GM21360 (cell line): ENCODE measurements around the gene ERAS.

ENCODE experiments used
- ATAC-seq: cut with Tn5 transposase; IDR thresholded peaks from one replicate; pipeline ENCODE4 v1.9.1; 2021; ENCODE audit warnings: mild to moderate bottlenecking, moderate library complexity; ENCODE audit not compliant: unreplicated experiment

Gene ERAS, protein sequence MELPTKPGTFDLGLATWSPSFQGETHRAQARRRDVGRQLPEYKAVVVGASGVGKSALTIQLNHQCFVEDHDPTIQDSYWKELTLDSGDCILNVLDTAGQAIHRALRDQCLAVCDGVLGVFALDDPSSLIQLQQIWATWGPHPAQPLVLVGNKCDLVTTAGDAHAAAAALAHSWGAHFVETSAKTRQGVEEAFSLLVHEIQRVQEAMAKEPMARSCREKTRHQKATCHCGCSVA

GRCh38 chrX:48826135-48826875 is at the start of gene ERAS:
Gene ERAS (plus strand): TSS chrX:48826513. CDS start chrX:48829124, 2,611 bp downstream.
- ATAC-seq = no peak

DNA sequence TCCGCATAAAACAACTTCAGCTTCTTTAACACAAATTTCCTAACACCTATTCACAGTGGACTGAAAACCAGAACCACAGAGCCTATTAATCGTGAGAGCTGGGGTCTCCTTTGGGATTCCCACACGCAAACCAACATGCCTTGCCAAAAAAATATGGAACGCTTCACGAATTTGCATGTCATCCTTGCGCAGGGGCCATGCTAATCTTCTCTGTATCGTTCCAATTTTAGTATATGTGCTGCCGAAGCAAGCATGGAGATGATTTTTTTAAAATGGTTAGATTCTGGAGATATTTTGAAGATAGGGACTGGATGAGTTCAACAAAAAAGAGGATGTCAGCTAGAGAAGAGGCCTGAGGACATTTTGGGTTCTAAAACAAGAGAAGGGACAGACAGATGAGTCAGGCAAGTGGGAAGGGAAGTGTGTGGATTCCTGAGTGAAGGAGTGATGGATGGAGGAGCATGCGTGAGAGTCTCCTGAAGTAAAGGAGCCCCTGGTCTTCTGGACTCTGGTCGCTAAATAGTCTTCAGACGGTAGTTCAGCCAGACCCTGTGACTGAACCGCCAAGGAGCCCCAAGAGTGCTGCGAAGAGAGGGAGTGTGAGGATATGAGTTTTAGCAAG is 49.4 kb upstream of the ERAS start:
- no peak for ATAC-seq

DNA sequence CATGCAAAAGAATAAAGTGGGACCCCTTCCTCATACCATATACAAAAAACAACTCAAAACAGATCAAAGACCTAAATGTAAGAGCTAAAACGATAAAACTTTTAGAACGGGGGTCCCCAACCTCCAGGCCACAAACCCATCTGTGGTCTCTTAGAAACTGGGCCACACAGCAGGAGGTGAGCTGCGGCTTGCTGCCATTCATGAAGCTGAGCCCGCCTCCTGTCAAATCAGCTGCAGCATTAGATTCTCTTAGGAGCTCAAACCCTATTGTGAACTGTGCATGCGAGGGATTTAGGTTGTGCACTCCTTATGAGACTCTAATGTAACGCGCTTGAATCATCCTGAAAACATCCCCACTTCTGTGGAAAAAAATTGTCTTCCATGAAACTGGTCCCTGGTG is 46.9 kb upstream of the ERAS start:
- ATAC-seq = no peak

- ATAC-seq = no peak
Observed at GRCh38 chrX:48781705-48782104, 44.6 kb upstream of the ERAS start.

- ATAC-seq = no peak
Observed at GRCh38 chrX:48782216-48782615, 44.1 kb upstream of the ERAS start.

GRCh38 chrX:48782795-48783194 is 43.5 kb upstream of the ERAS start:
- ATAC-seq = no peak

- no peak for ATAC-seq
Observed at GRCh38 chrX:48784726-48785125, 41.6 kb upstream of the ERAS start.

- no peak for ATAC-seq
Observed at GRCh38 chrX:48785186-48785539, 41.1 kb upstream of the ERAS start.

GRCh38 chrX:48785540-48786214 is 40.6 kb upstream of the ERAS start:
- no peak for ATAC-seq

GRCh38 chrX:48786341-48786800 is 39.9 kb upstream of the ERAS start, which contains the start of gene GATA1:
Gene GATA1 (plus strand): TSS chrX:48786590. CDS start chrX:48791110, 4,520 bp downstream.
- ATAC-seq = no peak

DNA sequence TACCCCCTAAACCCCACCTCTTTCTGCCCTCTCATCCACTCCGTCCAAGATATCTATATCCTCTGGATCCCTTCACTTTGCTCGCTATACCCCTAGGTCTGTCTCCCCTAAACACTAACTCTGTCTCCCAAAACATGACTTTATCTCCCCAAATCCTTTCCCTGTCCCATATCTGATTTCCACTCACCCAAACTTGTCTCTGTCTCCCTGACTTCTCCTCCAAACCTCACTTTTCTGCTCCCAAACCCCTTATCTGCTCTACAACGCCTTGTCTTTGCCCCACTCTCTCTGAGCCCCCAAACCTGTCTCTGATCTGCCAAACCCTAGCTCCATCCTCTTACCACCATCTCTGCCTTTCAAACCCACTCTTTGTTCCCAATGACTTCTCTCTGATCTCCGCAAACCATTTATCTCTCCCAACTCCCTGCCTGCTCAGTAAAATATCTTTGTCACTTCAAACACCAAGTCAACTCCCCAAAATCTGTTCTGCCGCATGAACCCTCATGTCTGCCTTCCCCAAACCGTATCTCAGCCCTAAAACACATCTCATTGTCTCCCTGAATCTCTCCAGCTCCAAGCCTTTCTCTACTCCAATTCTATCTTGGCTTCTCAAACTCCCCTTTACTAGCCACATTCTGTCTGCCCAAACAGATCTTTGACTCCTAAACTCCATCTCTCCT is 39.3 kb upstream of the ERAS start:
- no peak for ATAC-seq

DNA sequence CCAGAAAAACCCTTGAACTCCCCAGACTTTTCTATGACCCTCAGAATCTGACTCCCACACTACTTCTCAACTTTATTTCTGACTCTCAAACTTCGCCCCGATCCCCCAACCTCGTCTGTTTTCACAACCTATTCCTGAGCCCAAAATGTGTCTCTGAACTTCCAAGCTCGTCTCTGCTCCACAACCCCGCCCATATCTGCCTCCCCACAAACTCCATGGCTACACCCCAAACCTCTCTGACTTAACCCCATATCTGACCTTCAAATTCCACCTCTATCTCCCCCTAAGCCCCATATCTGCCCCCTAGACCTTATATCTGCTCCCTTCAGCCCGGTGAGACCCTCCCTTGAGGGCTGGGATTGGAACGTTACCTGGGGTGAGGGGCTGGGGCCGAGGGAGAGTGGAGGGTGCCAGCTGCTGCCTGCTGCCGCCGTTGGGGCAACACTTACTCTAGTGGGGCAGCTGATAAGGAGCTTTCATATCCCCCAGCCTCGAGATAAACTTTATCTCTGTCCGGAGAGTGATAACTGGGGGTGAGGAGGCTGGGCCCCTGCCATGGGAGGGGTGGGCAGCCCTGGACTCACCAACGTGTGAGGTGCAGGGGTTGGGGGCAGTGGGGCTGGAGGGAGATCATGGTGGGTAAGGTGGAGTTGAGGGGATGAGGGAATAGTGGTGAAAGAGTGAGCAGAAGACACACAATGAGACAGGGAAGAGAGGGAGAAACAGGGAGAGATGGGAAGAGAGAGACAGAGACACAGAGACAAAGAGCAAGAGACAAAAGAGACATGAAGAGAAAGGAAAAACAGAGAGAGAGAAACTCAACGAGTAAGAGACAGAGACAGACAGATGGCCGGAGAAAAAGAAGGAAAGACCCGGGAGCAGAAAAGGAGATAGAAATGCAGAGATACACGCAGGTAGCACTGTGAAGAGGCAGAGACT is 38.5 kb upstream of the ERAS start:
- ATAC-seq = no peak

DNA sequence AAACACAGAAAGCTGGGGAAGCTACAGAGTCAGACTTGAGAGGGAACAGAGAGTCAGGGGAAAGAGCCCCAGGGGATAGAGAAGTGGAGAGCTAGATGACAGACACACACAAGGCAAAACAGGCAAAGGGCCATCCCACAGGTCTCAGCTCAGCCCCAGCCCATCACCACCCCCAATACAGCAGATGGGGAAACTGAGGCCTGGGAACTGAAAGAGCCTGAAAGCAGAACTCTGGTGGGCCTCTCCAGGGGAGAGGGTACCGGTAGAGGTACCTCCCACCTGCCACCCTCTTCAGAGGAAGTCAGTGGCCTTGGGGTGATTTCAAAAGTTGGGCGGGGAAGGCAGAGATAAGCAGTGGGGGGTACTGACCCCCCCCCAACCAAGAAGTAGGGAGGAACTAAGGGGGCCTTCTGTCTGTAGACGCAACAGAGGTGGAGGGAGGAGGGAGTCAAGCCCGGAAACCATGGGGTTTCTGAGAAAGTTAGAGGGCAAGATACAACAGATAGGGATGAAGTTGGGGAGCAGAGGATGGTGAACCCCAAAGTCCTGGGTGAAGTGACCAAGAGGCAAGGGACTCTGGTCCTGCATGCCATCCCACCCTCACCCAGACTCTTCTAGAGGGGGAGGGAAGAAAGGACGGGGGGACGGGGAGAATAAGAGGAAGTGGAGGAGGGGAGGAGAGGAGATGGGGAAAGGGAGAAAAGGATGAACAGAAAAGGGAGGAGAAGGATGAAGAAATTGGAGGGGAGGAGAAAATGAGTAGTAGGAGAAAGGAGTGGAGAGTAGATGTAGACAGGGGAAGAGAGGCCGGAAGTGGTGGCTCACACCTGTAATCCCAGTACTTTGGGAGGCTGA is 36.7 kb upstream of the ERAS start:
- ATAC-seq = no peak

GRCh38 chrX:48790477-48790876 is 35.8 kb upstream of the ERAS start:
- no peak for ATAC-seq

DNA sequence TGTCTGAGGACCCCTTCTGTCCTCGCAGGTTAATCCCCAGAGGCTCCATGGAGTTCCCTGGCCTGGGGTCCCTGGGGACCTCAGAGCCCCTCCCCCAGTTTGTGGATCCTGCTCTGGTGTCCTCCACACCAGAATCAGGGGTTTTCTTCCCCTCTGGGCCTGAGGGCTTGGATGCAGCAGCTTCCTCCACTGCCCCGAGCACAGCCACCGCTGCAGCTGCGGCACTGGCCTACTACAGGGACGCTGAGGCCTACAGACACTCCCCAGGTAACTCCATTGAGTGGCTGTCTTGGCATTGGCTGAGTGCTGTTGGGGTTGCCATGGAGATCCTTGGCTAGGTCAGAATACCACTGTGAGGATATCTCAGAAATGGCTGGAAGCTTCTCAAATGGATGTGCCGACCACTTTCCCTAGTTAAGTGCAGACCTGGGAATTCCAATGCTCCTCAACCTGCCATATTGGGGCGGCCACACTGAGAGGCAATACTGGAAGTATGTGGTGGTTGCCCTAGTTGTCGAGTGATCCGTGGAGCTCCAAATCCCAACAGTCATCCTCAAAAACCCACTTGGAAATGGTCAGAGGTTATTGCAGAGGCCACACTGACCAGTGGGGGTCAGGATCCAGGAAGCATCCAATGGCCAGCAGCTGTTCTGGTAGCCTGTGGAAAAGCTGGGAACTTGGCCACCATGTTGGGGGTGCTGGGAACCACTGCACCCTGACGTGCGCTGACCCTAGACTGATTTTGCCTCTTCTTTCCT is 35.1 kb upstream of the ERAS start:
- ATAC-seq = no peak

DNA sequence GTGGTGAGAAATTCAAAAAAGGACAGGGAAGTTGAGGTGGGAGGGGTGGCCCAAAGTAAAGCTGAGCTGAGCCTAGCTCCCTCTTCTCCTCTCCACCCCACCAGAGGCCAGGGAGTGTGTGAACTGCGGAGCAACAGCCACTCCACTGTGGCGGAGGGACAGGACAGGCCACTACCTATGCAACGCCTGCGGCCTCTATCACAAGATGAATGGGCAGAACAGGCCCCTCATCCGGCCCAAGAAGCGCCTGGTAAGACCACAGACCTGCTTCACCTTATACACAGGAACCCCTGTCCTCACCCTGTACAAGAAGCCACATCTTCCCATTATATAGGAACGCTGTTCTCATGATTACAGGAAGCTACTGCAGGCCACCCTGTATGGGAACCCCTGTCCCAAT is 34.1 kb upstream of the ERAS start:
- ATAC-seq = no peak

DNA sequence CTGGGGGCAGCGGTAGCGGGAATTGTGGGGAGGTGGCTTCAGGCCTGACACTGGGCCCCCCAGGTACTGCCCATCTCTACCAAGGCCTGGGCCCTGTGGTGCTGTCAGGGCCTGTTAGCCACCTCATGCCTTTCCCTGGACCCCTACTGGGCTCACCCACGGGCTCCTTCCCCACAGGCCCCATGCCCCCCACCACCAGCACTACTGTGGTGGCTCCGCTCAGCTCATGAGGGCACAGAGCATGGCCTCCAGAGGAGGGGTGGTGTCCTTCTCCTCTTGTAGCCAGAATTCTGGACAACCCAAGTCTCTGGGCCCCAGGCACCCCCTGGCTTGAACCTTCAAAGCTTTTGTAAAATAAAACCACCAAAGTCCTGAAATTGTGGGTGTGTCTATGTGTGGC is 32.4 kb upstream of the ERAS start:
- no peak for ATAC-seq

- no peak for ATAC-seq
Observed at GRCh38 chrX:48794340-48794910, 31.9 kb upstream of the ERAS start.
